Epithelial cell of esophagus (primary cell): ENCODE data around the gene NRG2.

ENCODE experiments used
- DNase-seq: peaks from one replicate; pipeline ENCODE4 v3.0.0; 2010; ENCODE audit warnings: low read depth
- H3K4me3 ChIP-seq: 2 replicates; pipeline ENCODE4 v1.5.1; 2011; ENCODE audit warnings: mild to moderate bottlenecking, low read length, control low read depth
- TF ChIP-seq, protein P1 (sequence below): IDR thresholded peaks from 2 replicates; pipeline ENCODE4 v1.5.1; 2011; ENCODE audit warnings: low read depth, mild to moderate bottlenecking, low read length, control low read depth, inconsistent platforms; ENCODE audit not compliant: insufficient read depth; ENCODE audit errors: missing control alignments

NRG2 gene

DNA sequence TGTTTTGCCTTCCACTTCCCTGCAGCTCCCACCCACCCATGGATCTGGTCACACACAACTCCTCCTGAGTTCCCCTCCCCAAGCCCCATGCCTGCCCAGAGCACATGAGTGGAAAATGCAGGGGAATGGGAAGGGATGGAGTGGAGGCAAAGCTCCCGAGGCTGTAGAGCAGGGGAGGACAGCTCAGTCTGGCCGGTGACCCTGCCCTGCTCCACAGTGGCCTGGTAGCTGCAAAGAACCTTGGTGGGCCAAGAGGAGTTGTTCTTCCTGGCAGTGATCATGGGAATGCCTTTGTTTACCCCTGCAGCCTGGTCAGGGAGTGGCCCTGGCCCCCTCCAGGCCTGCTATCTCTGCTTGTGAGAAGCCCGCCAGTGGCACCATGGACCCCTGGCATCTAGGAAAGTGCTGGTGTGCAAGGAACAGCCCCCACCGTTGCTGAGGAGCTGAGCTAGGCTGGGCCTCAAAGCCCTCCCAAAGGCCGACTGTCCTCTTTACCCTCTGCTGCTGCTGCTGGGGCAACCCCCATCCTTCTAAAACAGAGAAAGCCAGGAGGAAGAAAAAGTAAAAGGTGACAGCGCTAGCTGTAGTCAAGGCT lies 187.1 kb downstream of the NRG2 start:
- H3K4me3 ChIP-seq = no peak overlapping the region
- TF ChIP-seq, protein P1, sequence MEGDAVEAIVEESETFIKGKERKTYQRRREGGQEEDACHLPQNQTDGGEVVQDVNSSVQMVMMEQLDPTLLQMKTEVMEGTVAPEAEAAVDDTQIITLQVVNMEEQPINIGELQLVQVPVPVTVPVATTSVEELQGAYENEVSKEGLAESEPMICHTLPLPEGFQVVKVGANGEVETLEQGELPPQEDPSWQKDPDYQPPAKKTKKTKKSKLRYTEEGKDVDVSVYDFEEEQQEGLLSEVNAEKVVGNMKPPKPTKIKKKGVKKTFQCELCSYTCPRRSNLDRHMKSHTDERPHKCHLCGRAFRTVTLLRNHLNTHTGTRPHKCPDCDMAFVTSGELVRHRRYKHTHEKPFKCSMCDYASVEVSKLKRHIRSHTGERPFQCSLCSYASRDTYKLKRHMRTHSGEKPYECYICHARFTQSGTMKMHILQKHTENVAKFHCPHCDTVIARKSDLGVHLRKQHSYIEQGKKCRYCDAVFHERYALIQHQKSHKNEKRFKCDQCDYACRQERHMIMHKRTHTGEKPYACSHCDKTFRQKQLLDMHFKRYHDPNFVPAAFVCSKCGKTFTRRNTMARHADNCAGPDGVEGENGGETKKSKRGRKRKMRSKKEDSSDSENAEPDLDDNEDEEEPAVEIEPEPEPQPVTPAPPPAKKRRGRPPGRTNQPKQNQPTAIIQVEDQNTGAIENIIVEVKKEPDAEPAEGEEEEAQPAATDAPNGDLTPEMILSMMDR = no peak
- DNase-seq = no peak

DNA sequence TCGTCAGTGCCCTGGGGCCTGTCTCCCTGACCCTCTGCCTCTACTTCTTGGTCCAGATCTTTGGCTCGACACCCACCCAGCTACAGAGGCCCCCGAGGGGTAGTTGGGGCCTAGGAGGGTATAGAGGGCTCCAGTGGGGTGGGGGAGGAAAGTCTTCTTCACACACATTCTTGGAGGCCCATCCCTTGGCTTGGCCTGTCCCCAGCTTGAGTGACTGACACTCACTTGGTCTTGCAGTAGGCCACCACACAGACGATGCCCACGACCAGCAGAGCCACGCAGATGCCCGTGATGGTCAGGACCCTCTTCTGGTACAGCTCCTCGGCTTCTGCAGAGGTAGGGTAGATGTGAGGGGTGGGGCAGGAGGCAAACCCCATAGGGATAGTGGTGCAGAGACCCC lies 187.6 kb downstream of the NRG2 start:
- no peak for DNase-seq
- TF ChIP-seq, protein P1 = no peak
- H3K4me3 ChIP-seq = no peak overlapping the region

DNA sequence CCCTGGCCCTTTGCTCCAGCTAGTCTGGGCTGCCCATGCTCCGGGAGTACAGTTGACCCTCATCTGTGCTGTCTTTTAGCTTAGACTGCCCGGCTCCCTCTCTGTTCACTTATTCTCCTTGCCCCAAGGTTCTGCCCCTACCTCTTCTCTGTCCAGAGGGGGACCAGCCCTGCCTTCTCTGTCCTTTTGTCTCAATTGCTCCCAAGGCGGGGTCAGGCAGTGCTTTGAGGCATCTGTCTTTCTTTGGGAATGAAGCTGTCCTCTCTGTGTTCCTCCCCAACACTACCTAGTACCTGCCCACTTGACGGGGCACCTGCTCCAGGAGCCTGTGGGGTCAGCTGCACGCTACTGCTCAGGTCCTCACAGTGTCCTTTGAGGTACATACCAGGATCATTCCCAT lies 188.1 kb downstream of the NRG2 start:
- TF ChIP-seq, protein P1 = no peak

DNA sequence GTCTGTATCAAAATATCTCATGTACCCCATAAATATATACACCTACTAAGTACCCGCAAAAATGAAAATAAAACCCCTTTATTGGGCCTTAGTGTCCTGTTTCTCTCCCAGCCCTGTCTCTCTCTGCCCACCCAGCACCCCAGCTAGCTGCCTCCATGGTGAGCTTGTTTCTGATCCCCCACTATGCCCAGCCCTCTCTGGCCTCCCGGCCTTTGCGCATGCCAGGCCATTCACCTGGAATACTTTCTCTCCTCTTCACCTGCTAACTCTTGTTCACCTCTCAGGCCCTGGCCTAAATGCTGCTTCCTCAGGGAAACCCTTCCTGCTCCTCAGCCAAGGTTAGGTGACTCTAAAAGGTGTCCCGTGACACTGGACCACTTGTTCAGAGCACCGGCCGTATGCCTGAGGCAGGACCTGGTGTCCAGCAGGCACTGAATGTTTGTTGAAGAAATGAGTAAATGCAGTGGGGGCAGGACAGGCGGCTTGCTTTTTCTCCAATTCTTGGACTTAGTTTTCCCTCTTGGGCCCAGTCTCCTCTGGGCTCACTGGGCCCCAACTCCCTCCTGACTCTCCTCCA lies 189.0 kb downstream of the NRG2 start:
- TF ChIP-seq, protein P1 = no peak
- H3K4me3 ChIP-seq = no peak overlapping the region
- DNase-seq = no peak

More for the DNA sequence above, 188.1 kb downstream of the NRG2 start:
- no peak overlapping the region for H3K4me3 ChIP-seq
- no peak for DNase-seq

DNA sequence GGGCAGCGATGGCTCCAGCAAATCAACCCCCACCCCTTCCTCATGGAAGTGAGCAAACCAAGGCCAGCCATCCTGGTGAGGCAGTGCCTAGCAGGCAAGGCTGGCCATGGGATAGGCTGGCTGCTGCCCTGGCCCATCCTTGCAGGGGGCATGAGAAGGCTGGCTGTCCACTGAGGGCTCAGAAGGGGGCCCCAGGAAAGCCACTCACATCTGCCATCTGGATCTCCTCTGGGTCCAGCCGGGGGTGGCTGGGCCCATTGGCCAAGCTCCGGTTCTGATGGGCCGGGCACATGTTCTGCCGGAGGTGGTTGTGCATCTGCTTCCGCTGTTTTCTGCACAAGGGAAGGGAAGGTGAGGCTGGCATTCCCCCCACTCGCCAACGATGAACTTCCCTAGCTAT lies 190.4 kb downstream of the NRG2 start:
- no peak for DNase-seq
- TF ChIP-seq, protein P1 = no peak
- no peak overlapping the region for H3K4me3 ChIP-seq

DNA sequence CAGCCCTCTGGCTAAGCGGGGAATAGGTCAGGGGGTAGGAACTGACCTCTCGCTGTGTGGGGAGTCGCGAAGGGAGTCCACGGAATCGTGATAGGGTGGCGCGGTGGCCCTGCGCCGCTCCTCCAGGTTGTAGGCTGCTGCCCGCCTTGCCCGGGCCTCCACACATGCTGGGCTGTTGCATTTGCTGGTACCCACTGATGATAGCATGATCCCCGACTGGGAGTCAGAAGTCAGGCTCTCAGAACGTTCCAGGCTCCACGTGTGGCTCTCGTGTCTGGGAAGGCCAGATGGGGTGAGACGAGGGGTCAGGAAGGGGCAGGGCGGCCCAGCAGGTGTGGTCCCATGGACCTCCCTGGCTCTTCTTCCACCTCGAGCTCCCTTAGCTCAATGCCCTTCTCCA lies 191.5 kb downstream of the NRG2 start:
- TF ChIP-seq, protein P1 = no peak
- H3K4me3 ChIP-seq = no peak overlapping the region
- DNase-seq = no peak
